Endothelial cell of umbilical vein (primary cell): ENCODE data around the gene MPZ. TPM values are rescaled to one million over a fixed set of nuclear protein-coding genes. Genes with fewer than 3 reads are reported as not detected.

Experiments
- BruUV-seq: library from RNA; stranded (reverse); fragments of 400-500 nt; replicated peaks from 2 replicates; lab custom pipeline; 2021; lab: Mats Ljungman, UMichigan
- CTCF ChIA-PET: fragments of 300-600, 350-600 bp; sonication (Branson Sonifier 250); formaldehyde crosslinking; loops from one replicate; lab custom pipeline; 2021; ENCODE audit warnings: antibody characterized with exemption, inconsistent platforms; lab: Charles Lee
- POLR2A ChIA-PET: fragments of 300-600, 350-600 bp; sonication (Branson Sonifier 250); formaldehyde crosslinking; loops from one replicate; lab custom pipeline; 2021; ENCODE audit warnings: antibody characterized with exemption, inconsistent platforms; lab: Charles Lee
- DNase-seq: peaks from one replicate; pipeline ENCODE4 v3.0.0-alpha.2; 2011; ENCODE audit warnings: low read depth, low spot score
- FAIRE-seq: peaks from 2 replicates; lab custom pipeline; 2011; peaks lifted over from hg19 to GRCh38; lab: Jason Lieb, UNC
- H2AFZ ChIP-seq: 2 replicates; pipeline ENCODE4 v1.6.0; 2012; ENCODE audit warnings: low read depth, low read length, control low read depth, inconsistent platforms
- H3K27ac ChIP-seq: 2 replicates; pipeline ENCODE4 v1.5.1; 2011; ENCODE audit warnings: low read depth, mild to moderate bottlenecking, control low read depth, low read length, moderate library complexity; ENCODE audit not compliant: insufficient read depth
- H3K27me3 ChIP-seq, 2 experiments: 2 replicates each; pipeline versions ENCODE4 v1.6.0 to v1.6.1; 2011; ENCODE audit warnings: low read length in 2 of 2, mixed read lengths in 1 of 2; ENCODE audit not compliant: control insufficient read depth in 2 of 2, insufficient read depth in 2 of 2
- H3K36me3 ChIP-seq, 2 experiments: 2 replicates in 1 of 2; 3 replicates in 1 of 2; pipeline ENCODE4 v1.5.1; 2011; ENCODE audit warnings: low read length in 2 of 2, mild to moderate bottlenecking in 1 of 2, moderate library complexity in 1 of 2; ENCODE audit not compliant: control insufficient read depth in 2 of 2, insufficient read depth in 2 of 2; ENCODE audit errors: extremely low read depth in 1 of 2
- H3K4me1 ChIP-seq: 3 replicates; pipeline ENCODE4 v1.5.1; 2011; ENCODE audit warnings: mild to moderate bottlenecking, low read length; ENCODE audit not compliant: control insufficient read depth, insufficient read depth; ENCODE audit errors: extremely low read depth
- H3K4me2 ChIP-seq: 2 replicates; pipeline ENCODE4 v1.6.1; 2011; ENCODE audit warnings: low read length, control low read depth, mixed read lengths; ENCODE audit not compliant: insufficient read depth
- H3K4me3 ChIP-seq, 3 experiments: fragments of 200-600 bp in 1 of 3; sonication (generic), shearing (Covaris generic) in 1 of 3; replicated peaks in 1 of 3; 2 replicates each; pipeline ENCODE4 v1.5.1; 2011 to 2016; ENCODE audit warnings: control low read depth in 3 of 3, low read length in 3 of 3, mild to moderate bottlenecking in 2 of 3, inconsistent platforms in 1 of 3, low read depth in 1 of 3, moderate library complexity in 1 of 3; ENCODE audit not compliant: insufficient read depth in 1 of 3
- H3K79me2 ChIP-seq: 2 replicates; pipeline ENCODE4 v1.6.0; 2012; ENCODE audit warnings: low read length, inconsistent platforms; ENCODE audit not compliant: control insufficient read depth, insufficient read depth
- H3K9ac ChIP-seq: replicated peaks from 2 replicates; pipeline ENCODE3; 2011; ENCODE audit warnings: low read length, control low read depth; ENCODE audit not compliant: insufficient read depth; ENCODE audit errors: extremely low read depth
- H3K9me1 ChIP-seq: replicated peaks from 3 replicates; pipeline ENCODE4 v1.6.0; 2011; ENCODE audit warnings: mild to moderate bottlenecking, low read length; ENCODE audit not compliant: control insufficient read depth, insufficient read depth; ENCODE audit errors: extremely low read depth
- H3K9me3 ChIP-seq: replicated peaks from 2 replicates; pipeline ENCODE4 v1.5.1; 2012; ENCODE audit warnings: low read length, inconsistent platforms; ENCODE audit not compliant: control insufficient read depth, insufficient read depth
- H4K20me1 ChIP-seq: replicated peaks from 2 replicates; pipeline ENCODE3; 2011; ENCODE audit warnings: mild to moderate bottlenecking, low read length; ENCODE audit not compliant: control insufficient read depth, insufficient read depth; ENCODE audit errors: extremely low read depth
- CTCF ChIP-seq, 2 donors: IDR thresholded peaks; 1 replicate in 1 of 2; 2 replicates in 1 of 2; pipeline ENCODE4 v1.5.1; 2011; ENCODE audit warnings: low read length in 2 of 2, mild to moderate bottlenecking in 2 of 2, moderate library complexity in 2 of 2, control low read depth in 1 of 2, inconsistent platforms in 1 of 2, low read depth in 1 of 2; ENCODE audit not compliant: insufficient read depth in 1 of 2; ENCODE audit errors: extremely low read depth in 1 of 2
- EZH2 ChIP-seq: IDR thresholded peaks from 2 replicates; pipeline ENCODE4 v1.6.1; 2012; ENCODE audit warnings: borderline replicate concordance, low read depth, mild to moderate bottlenecking, moderate library complexity, low read length, inconsistent platforms; ENCODE audit not compliant: severe bottlenecking
- FOS ChIP-seq: IDR thresholded peaks from 2 replicates; pipeline ENCODE4 v1.6.1; 2011; ENCODE audit warnings: mild to moderate bottlenecking, low read length, moderate library complexity, borderline replicate concordance; ENCODE audit not compliant: insufficient read depth
- GATA2 ChIP-seq: IDR thresholded peaks from 2 replicates; pipeline ENCODE4 v1.7.0; 2011; ENCODE audit warnings: low read depth, mild to moderate bottlenecking, moderate library complexity, mixed read lengths, low read length; ENCODE audit not compliant: insufficient read length, insufficient read depth
- JUN ChIP-seq: IDR thresholded peaks from 2 replicates; pipeline ENCODE4 v1.6.1; 2011; ENCODE audit warnings: borderline replicate concordance, low read depth; ENCODE audit not compliant: insufficient read length, insufficient read depth
- MAX ChIP-seq: IDR thresholded peaks from 2 replicates; pipeline ENCODE4 v1.6.1; 2011; ENCODE audit not compliant: insufficient read depth, insufficient read length
- MYC ChIP-seq: IDR thresholded peaks from one replicate; pipeline ENCODE4 v1.6.1; 2011; ENCODE audit warnings: mild to moderate bottlenecking, low read depth, low read length
- POLR2A ChIP-seq: IDR thresholded peaks from 2 replicates; pipeline ENCODE4 v1.6.1; 2012; ENCODE audit warnings: low read depth, mild to moderate bottlenecking, control low read depth, low read length
- POLR2AphosphoS5 ChIP-seq: IDR thresholded peaks from 2 replicates; pipeline ENCODE4 v1.6.1; 2012; ENCODE audit warnings: low read depth, mild to moderate bottlenecking, control low read depth, low read length, moderate library complexity; ENCODE audit not compliant: insufficient read depth
- dilution Hi-C: fragments of 300-500 bp; cut with MboI; formaldehyde crosslinking; loops from one replicate; pipeline ENCODE4 v1.15.0; 2019; ENCODE audit warnings: low sequenced_read_pairs; ENCODE audit not compliant: extremely low pct_ligation_motif_present
- intact Hi-C: fragments of 100-400 bp; cut with micrococcal nuclease; formaldehyde crosslinking; loops from one replicate; pipeline ENCODE4 v1.10.0; 2022
- polyA plus RNA-seq, 4 experiments: library from polyadenylated mRNA; depleted of rRNA in 3 of 4; stranded (reverse) in 3 of 4; unstranded in 1 of 4; fragments of >200 nt; gene quantifications; 2 replicates each; pipeline versions ENCODE4 v1.2.1 to v1.2.3, GENCODE V29; 2011 to 2012; ENCODE audit warnings: missing spikeins in 1 of 4
- total RNA-seq: library from RNA; stranded (reverse); gene quantifications from 2 replicates; pipeline ENCODE4 v1.2.3, GENCODE V29; 2021

The MPZ gene
- total and polyA plus RNA-seq, 2 donors (not counting 3 experiments of a cell fraction or from before 2014, with no cell fraction given): 2.0 to 7.0 TPM

GRCh38 chr1:161287482-161288054, 22.2 kb downstream of the MPZ start:
- POLR2A ChIA-PET: no interaction called here
- no TSS peak for BruUV-seq
- H3K4me3 ChIP-seq: no peak overlapping the region

GRCh38 chr1:161285521-161285920, 24.2 kb downstream of the MPZ start:
- H3K79me2 ChIP-seq: no peaks in the 10 kb centered on the region
- H3K4me2 ChIP-seq: no peak overlapping the region
- H3K9ac ChIP-seq: no peak overlapping the region
- FAIRE-seq (no peak), DNase-seq (no peak)
- ChIA-PET CTCF (interaction anchor here (0.7 to 1.2 kb wide), 3 partner anchors 12 to 96 kb away, joined by 3 to 4 read pairs (median 3); no protein-coding TSS in a partner anchor), POLR2A (no interaction called here)
- dilution Hi-C loops (no loop called here), intact Hi-C loops (no loop called here)
- H4K20me1 ChIP-seq: no peaks in the 10 kb centered on the region
- no peaks in the 10 kb centered on the region for H3K36me3 ChIP-seq
- no TSS peak for BruUV-seq
- no peak for TF ChIP-seq POLR2A
- no peak for TF ChIP-seq MYC
- TF ChIP-seq GATA2: no peak
- no peak for TF ChIP-seq EZH2
- no peak for TF ChIP-seq JUN
- TF ChIP-seq CTCF (IDR thresholded peaks at IDR 0.05; ENCODE audit: extremely low read depth in 1 of 2, insufficient read depth in 1 of 2, low read depth in 1 of 2, low read length in 2 of 2): no peak
- TF ChIP-seq FOS: no peak
- no peak for TF ChIP-seq MAX
- TF ChIP-seq POLR2AphosphoS5: no peak
- peaks cover 26 to 36% of the 10 kb centered on the region in 2 experiments for H3K27me3 ChIP-seq
- H2AFZ ChIP-seq: no peak overlapping the region
- no peaks in the 10 kb centered on the region for H3K9me1 ChIP-seq
- no peak overlapping the region for H3K4me3 ChIP-seq
- H3K27ac ChIP-seq: no peak overlapping the region
- H3K4me1 ChIP-seq: no peaks in the 10 kb centered on the region
- no peaks in the 10 kb centered on the region for H3K9me3 ChIP-seq

More at GRCh38 chr1:161287482-161288054, 22.2 kb downstream of the MPZ start:
- FAIRE-seq (no peak), DNase-seq (no peak)
- no peaks in the 10 kb centered on the region for H4K20me1 ChIP-seq
- no peaks in the 10 kb centered on the region for H3K9me3 ChIP-seq
- intact Hi-C loops: no loop called here
- CTCF ChIA-PET: interaction anchor here (0.6 to 1.2 kb wide), 5 partner anchors 16 to 94 kb away, joined by 3 read pairs; partner anchors contain the start of gene TOMM40L
- dilution Hi-C loops: no loop called here
- no peak overlapping the region for H3K9ac ChIP-seq
- TF ChIP-seq MYC: no peak
- TF ChIP-seq POLR2AphosphoS5: no peak
- no peak for TF ChIP-seq JUN
- H3K27me3 ChIP-seq: peaks cover 26 to 35% of the 10 kb centered on the region in 2 experiments
- H3K36me3 ChIP-seq: no peaks in the 10 kb centered on the region
- H3K4me2 ChIP-seq: no peak overlapping the region
- H3K4me1 ChIP-seq: no peaks in the 10 kb centered on the region
- H3K27ac ChIP-seq: no peak overlapping the region
- H3K79me2 ChIP-seq: no peaks in the 10 kb centered on the region
- H2AFZ ChIP-seq: no peak overlapping the region
- no peaks in the 10 kb centered on the region for H3K9me1 ChIP-seq
